Brain microvascular endothelial cell (primary cell): ENCODE measurements around the gene EEF1B2.
"Not testable (repeated sequence)": the region's sequence is repeated elsewhere in the genome, so short reads cannot be mapped to it uniquely, and the experiment has no call there.

Source experiments
- DNase-seq: peaks from one replicate; pipeline ENCODE4 v3.0.0-alpha.2; 2020
- H3K27ac ChIP-seq: fragments of 250-450 bp; sonication (Bioruptor Pico); 2 replicates; pipeline ENCODE4 v1.5.1; 2020; ENCODE audit warnings: mild to moderate bottlenecking, moderate library complexity
- H3K27me3 ChIP-seq: fragments of 250-450 bp; sonication (Bioruptor Pico); replicated peaks from 2 replicates; pipeline ENCODE4 v1.5.1; 2020; ENCODE audit warnings: mild to moderate bottlenecking
- H3K36me3 ChIP-seq: fragments of 250-450 bp; sonication (Bioruptor Pico); replicated peaks from 2 replicates; pipeline ENCODE4 v1.5.1; 2020; ENCODE audit warnings: mild to moderate bottlenecking
- H3K4me3 ChIP-seq: 2 replicates; pipeline ENCODE4 v1.5.1; 2011; ENCODE audit warnings: low read depth, mild to moderate bottlenecking, control low read depth, low read length, moderate library complexity
- CTCF ChIP-seq: IDR thresholded peaks from 2 replicates; pipeline ENCODE4 v1.5.1; 2011; ENCODE audit warnings: low read depth, mild to moderate bottlenecking, moderate library complexity, low read length, control low read depth, inconsistent platforms; ENCODE audit errors: missing control alignments
- in situ Hi-C: cut with HindIII; loops from 2 replicates; pipeline ENCODE4 v1.10.0; 2017; ENCODE audit warnings: low sequenced_read_pairs, low pct_ligation_motif_present

EEF1B2 gene

GRCh38 chr2:206150168-206150567 lies 9.5 kb upstream of the EEF1B2 start:
- DNase-seq = no peak
- no peaks in the 10 kb centered on the region for H3K27me3 ChIP-seq
- H3K4me3 ChIP-seq = no peak overlapping the region
- in situ Hi-C loops = no loop called here
- no peak for TF ChIP-seq CTCF
- H3K27ac ChIP-seq = no peak overlapping the region
- H3K36me3 ChIP-seq = peaks cover 31% of the 10 kb centered on the region

- Histone ChIP-seq H3K36me3 (peaks cover 28% of the 10 kb centered on the region), H3K27ac (no peak overlapping the region)
Observed at GRCh38 chr2:206150631-206151030, 9.1 kb upstream of the EEF1B2 start.

GRCh38 chr2:206154197-206154596 lies 5.5 kb upstream of the EEF1B2 start:
- in situ Hi-C loops = no loop called here
- no peak for TF ChIP-seq CTCF
- Histone ChIP-seq H3K27ac (no peak overlapping the region), H3K4me3 (no peak overlapping the region), H3K27me3 (no peaks in the 10 kb centered on the region), H3K36me3 (peaks cover 7% of the 10 kb centered on the region)
- DNase-seq = no peak

More at GRCh38 chr2:206150631-206151030, 9.1 kb upstream of the EEF1B2 start:
- in situ Hi-C loops = no loop called here
- Histone ChIP-seq H3K27me3 (no peaks in the 10 kb centered on the region), H3K4me3 (no peak overlapping the region)
- TF ChIP-seq CTCF = no peak
- DNase-seq = no peak

GRCh38 chr2:206157014-206157413 lies 2.7 kb upstream of the EEF1B2 start:
- DNase-seq, H3K27me3 ChIP-seq, in situ Hi-C loops, H3K27ac ChIP-seq, H3K4me3 ChIP-seq: not testable (repeated sequence)
- H3K36me3 ChIP-seq = peaks cover 15% of the 10 kb centered on the region

GRCh38 chr2:206158563-206159345 lies 941 bp upstream of the EEF1B2 start:
- TF ChIP-seq CTCF = no peak
- H3K27ac ChIP-seq = peak overlapping the region; percentile 91
- no peak for DNase-seq
- H3K4me3 ChIP-seq = peak overlapping the region; percentile 93
- peaks cover 32% of the 10 kb centered on the region for H3K36me3 ChIP-seq
- in situ Hi-C loops = no loop called here
- no peaks in the 10 kb centered on the region for H3K27me3 ChIP-seq

- TF ChIP-seq CTCF = no peak
- no peaks in the 10 kb centered on the region for H3K27me3 ChIP-seq
- in situ Hi-C loops = no loop called here
- H3K27ac ChIP-seq = peak overlapping the region; percentile 91
- DNase-seq = no peak
- H3K36me3 ChIP-seq = peaks cover 34% of the 10 kb centered on the region
- H3K4me3 ChIP-seq = peak overlapping the region; percentile 93
Observed at GRCh38 chr2:206160125-206160806, 571 bp downstream of the EEF1B2 start.
